IPS DF 6.9 (cell line): ENCODE data around the gene ICAM5.

Experiments used
- DNase-seq: peaks from one replicate; pipeline ENCODE4 v3.0.0-alpha.2; 2013; ENCODE audit warnings: low read depth, low spot score
- H3K27ac ChIP-seq: one replicate; pipeline ENCODE4 v1.5.1; 2013; ENCODE audit warnings: low read length, control low read depth
- H3K27me3 ChIP-seq: 2 replicates; pipeline ENCODE4 v1.6.1; 2013; ENCODE audit warnings: mild to moderate bottlenecking, low read length; ENCODE audit not compliant: control insufficient read depth, insufficient read depth
- H3K36me3 ChIP-seq: 2 replicates; pipeline ENCODE4 v1.6.1; 2013; ENCODE audit warnings: low read length; ENCODE audit not compliant: control insufficient read depth, insufficient read depth
- H3K4me1 ChIP-seq: 2 replicates; pipeline ENCODE4 v1.6.1; 2013; ENCODE audit warnings: low read length; ENCODE audit not compliant: control insufficient read depth, insufficient read depth
- H3K4me3 ChIP-seq: 2 replicates; pipeline ENCODE4 v1.5.1; 2013; ENCODE audit warnings: mild to moderate bottlenecking, low read length
- H3K9me3 ChIP-seq: 2 replicates; pipeline ENCODE4 v1.6.1; 2013; ENCODE audit warnings: low read length, inconsistent platforms; ENCODE audit not compliant: control insufficient read depth, insufficient read depth
- WGBS: extraction: QIAGEN DNeasy Blood & Tissue Kit; methylation state at CpG from one replicate; pipeline ENCODE4 v1.1.7; 2013; ENCODE audit warnings: mixed read lengths, missing lambda C conversion rate; ENCODE audit not compliant: insufficient read length, insufficient coverage; 5-methylcytosine and 5-hydroxymethylcytosine counted together

Gene ICAM5

DNA sequence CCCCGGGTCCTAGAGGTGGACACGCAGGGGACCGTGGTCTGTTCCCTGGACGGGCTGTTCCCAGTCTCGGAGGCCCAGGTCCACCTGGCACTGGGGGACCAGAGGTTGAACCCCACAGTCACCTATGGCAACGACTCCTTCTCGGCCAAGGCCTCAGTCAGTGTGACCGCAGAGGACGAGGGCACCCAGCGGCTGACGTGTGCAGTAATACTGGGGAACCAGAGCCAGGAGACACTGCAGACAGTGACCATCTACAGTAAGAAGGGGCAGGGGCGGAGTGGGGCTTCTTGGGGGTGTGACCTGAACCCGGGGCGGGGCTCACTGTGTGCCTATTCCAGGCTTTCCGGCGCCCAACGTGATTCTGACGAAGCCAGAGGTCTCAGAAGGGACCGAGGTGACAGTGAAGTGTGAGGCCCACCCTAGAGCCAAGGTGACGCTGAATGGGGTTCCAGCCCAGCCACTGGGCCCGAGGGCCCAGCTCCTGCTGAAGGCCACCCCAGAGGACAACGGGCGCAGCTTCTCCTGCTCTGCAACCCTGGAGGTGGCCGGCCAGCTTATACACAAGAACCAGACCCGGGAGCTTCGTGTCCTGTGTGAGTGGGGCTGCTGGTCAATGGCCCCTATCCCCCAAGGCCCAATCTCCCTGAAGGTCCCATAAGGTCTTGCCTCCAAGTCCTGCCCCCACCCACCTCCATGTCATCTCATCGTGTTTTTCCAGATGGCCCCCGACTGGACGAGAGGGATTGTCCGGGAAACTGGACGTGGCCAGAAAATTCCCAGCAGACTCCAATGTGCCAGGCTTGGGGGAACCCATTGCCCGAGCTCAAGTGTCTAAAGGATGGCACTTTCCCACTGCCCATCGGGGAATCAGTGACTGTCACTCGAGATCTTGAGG is 5.4 kb upstream of the ICAM5 start:
- WGBS: no CpG with 5 or more reads among the region's 34 CpGs
- peaks cover 9% of the 10 kb centered on the region for H3K27me3 ChIP-seq
- no peak overlapping the region for H3K4me3 ChIP-seq
- no peaks in the 10 kb centered on the region for H3K9me3 ChIP-seq
- H3K4me1 ChIP-seq: peaks cover 5% of the 10 kb centered on the region
- H3K36me3 ChIP-seq: no peaks in the 10 kb centered on the region; the same call in 1 of the 2 replicates
- no peak for DNase-seq
- H3K27ac ChIP-seq: no peak overlapping the region

DNA sequence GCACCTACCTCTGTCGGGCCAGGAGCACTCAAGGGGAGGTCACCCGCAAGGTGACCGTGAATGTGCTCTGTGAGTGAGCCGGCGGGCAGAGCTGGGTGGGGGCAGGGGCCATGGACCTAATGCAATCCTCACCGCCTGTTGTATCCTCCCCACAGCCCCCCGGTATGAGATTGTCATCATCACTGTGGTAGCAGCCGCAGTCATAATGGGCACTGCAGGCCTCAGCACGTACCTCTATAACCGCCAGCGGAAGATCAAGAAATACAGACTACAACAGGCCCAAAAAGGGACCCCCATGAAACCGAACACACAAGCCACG is 4.8 kb upstream of the ICAM5 start:
- no peaks in the 10 kb centered on the region; the same call in 1 of the 2 replicates for H3K36me3 ChIP-seq
- peaks cover 5% of the 10 kb centered on the region for H3K4me1 ChIP-seq

DNA sequence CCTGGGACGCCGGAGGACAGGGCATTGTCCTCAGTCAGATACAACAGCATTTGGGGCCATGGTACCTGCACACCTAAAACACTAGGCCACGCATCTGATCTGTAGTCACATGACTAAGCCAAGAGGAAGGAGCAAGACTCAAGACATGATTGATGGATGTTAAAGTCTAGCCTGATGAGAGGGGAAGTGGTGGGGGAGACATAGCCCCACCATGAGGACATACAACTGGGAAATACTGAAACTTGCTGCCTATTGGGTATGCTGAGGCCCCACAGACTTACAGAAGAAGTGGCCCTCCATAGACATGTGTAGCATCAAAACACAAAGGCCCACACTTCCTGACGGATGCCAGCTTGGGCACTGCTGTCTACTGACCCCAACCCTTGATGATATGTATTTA is 4.4 kb upstream of the ICAM5 start:
- peaks cover 14% of the 10 kb centered on the region for H3K27me3 ChIP-seq
- H3K36me3 ChIP-seq: no peaks in the 10 kb centered on the region; the same call in 1 of the 2 replicates
- no CpG with 5 or more reads among the region's 4 CpGs for WGBS
- no peak overlapping the region for H3K27ac ChIP-seq
- DNase-seq: no peak
- H3K4me3 ChIP-seq: no peak overlapping the region
- H3K4me1 ChIP-seq: peaks cover 5% of the 10 kb centered on the region
- H3K9me3 ChIP-seq: no peaks in the 10 kb centered on the region

More for the DNA sequence above, 4.8 kb upstream of the ICAM5 start:
- DNase-seq: no peak
- Histone ChIP-seq H3K27me3 (peaks cover 9% of the 10 kb centered on the region), H3K4me3 (no peak overlapping the region), H3K27ac (no peak overlapping the region), H3K9me3 (no peaks in the 10 kb centered on the region)
- WGBS: no CpG with 5 or more reads among the region's 13 CpGs

DNA sequence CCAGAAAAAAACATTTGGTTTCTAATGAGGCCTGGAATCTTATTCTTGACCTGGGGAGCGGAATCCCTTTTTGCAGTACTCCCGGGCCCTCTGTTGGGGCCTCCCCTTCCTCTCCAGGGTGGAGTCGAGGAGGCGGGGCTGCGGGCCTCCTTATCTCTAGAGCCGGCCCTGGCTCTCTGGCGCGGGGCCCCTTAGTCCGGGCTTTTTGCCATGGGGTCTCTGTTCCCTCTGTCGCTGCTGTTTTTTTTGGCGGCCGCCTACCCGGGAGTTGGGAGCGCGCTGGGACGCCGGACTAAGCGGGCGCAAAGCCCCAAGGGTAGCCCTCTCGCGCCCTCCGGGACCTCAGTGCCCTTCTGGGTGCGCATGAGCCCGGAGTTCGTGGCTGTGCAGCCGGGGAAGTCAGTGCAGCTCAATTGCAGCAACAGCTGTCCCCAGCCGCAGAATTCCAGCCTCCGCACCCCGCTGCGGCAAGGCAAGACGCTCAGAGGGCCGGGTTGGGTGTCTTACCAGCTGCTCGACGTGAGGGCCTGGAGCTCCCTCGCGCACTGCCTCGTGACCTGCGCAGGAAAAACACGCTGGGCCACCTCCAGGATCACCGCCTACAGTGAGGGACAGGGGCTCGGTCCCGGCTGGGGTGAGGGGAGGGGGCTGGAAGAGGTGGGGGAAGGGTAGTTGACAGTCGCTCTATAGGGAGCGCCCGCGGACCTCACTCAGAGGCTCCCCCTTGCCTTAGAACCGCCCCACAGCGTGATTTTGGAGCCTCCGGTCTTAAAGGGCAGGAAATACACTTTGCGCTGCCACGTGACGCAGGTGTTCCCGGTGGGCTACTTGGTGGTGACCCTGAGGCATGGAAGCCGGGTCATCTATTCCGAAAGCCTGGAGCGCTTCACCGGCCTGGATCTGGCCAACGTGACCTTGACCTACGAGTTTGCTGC is 2.7 kb upstream of the ICAM5 start, which contains the start of gene ICAM4:
TSS of gene ICAM4 (plus strand) at position 153 of the 935 bp plus-strand sequence. CDS start at position 211, 58 bp downstream.
- Histone ChIP-seq H3K4me3 (peak within 1 kb of the TSS; percentile 42; the same call in 1 of the 2 replicates), H3K36me3 (no peaks in the 10 kb centered on the region; the same call in 1 of the 2 replicates), H3K27ac (no peak within 1 kb of the TSS), H3K27me3 (peaks cover 30% of the 10 kb centered on the region), H3K9me3 (no peaks in the 10 kb centered on the region), H3K4me1 (peaks cover 6% of the 10 kb centered on the region)
- no CpG with 5 or more reads among the region's 59 CpGs for WGBS
- DNase-seq: no peak

DNA sequence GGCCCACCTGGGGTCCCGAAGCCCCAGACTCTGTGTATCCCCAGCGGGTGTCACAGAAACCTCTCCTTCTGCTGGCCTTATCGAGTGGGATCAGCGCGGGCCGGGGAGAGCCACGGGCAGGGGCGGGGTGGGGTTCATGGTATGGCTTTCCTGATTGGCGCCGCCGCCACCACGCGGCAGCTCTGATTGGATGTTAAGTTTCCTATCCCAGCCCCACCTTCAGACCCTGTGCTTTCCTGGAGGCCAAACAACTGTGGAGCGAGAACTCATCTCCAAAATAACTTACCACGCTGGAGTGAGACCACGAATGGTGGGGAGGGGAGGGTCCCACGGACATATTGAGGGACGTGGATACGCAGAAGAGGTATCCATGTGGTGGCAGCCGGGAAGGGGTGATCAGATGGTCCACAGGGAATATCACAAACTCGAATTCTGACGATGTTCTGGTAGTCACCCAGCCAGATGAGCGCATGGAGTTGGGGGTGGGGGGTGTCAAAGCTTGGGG is 1.0 kb upstream of the ICAM5 start:
- Histone ChIP-seq H3K4me1 (peaks cover 4% of the 10 kb centered on the region), H3K9me3 (no peaks in the 10 kb centered on the region), H3K27me3 (peaks cover 44% of the 10 kb centered on the region), H3K27ac (no peak overlapping the region), H3K4me3 (peak overlapping the region; percentile 27; the same call in 1 of the 2 replicates), H3K36me3 (no peaks in the 10 kb centered on the region; the same call in 1 of the 2 replicates)
- WGBS: no CpG with 5 or more reads among the region's 23 CpGs
- DNase-seq: no peak

DNA sequence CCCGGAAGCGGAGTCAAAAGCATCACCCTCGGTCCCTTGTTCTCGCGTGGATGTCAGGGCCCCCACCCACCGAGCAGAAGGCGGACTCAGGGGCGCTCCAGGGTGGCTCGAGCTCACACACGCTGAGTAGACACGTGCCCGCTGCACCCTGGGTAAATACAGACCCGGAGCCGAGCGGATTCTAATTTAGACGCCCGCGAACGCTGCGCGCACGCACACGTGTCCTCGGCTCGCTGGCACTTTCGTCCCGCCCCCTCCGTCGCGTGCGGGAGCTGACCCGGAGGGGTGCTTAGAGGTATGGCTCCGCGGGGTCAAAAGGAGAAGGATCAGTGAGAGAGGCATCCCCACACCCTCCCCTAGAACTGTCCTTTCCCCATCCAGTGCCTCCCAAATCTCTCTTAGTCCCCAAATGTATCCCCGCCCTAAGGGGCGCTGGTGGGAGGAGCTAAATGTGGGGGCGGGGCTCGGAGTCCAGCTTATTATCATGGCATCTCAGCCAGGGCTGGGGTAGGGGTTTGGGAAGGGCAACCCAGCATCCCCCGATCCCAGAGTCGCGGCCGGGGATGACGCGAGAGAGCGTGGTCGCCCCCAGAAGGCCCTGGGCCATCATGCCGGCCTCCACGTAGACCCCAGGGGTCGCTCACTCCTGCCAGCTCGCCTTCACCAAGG is 451 bp upstream of the ICAM5 start:
- no CpG with 5 or more reads among the region's 50 CpGs for WGBS
- H3K36me3 ChIP-seq: no peaks in the 10 kb centered on the region; the same call in 1 of the 2 replicates
- H3K4me1 ChIP-seq: peaks cover 4% of the 10 kb centered on the region
- H3K4me3 ChIP-seq: peak overlapping the region; percentile 27; the same call in 1 of the 2 replicates
- H3K9me3 ChIP-seq: no peaks in the 10 kb centered on the region
- no peak for DNase-seq
- peaks cover 50% of the 10 kb centered on the region for H3K27me3 ChIP-seq
- no peak overlapping the region for H3K27ac ChIP-seq

DNA sequence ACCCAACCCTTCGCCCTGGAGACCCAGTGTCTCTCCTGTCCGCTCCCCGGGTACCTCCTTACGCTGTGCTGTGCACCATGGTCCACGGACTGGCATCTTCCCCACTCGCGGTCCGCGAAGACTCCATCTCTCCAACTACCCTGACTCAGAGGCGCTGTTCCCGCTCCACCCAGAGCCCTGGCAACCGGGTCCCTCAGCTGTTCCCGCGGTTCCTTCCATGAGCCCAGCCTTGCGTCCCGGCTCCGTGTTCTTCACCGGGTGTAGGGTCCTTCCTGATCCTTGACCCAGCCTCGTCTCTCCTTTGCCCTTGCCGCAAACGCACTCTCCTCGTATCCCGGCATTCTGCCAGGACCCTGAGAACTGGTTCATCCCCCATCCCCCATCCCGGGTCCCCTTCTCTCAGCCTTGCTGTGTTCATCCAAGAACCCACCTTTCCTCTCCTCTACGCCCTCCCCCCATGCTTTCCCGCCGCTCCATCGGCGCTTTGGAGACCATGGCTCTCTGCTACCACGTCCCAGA is 664 bp downstream of the ICAM5 start:
- peak overlapping the region; percentile 27; the same call in 1 of the 2 replicates for H3K4me3 ChIP-seq
- peaks cover 7% of the 10 kb centered on the region for H3K4me1 ChIP-seq
- no CpG with 5 or more reads among the region's 30 CpGs for WGBS
- no peaks in the 10 kb centered on the region; the same call in 1 of the 2 replicates for H3K36me3 ChIP-seq
- no peaks in the 10 kb centered on the region for H3K9me3 ChIP-seq
- H3K27me3 ChIP-seq: peaks cover 59% of the 10 kb centered on the region
- H3K27ac ChIP-seq: no peak overlapping the region
- no peak for DNase-seq

DNA sequence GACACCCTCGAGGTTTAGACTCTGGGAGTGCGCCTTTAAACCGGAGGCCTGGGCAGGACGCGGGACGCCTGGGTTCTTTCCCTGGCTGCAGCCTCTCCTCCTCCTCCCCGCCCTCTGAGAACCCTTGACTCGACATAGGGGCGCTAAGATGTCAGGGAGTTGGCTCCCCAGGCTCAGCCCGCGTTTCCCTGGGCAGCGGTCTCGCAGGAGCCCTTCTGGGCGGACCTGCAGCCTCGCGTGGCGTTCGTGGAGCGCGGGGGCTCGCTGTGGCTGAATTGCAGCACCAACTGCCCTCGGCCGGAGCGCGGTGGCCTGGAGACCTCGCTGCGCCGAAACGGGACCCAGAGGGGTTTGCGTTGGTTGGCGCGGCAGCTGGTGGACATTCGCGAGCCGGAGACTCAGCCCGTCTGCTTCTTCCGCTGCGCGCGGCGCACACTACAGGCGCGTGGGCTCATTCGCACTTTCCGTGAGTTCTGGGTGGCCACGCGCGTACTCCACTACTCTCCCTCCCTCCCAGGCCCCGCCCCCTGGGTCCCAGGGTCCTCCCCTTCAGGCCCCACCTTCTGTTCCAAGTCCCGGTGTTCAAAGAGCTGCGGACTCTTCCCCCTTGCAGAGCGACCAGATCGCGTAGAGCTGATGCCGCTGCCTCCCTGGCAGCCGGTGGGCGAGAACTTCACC is 1.3 kb downstream of the ICAM5 start:
- Histone ChIP-seq H3K27me3 (peaks cover 65% of the 10 kb centered on the region), H3K27ac (no peak overlapping the region), H3K9me3 (no peaks in the 10 kb centered on the region), H3K36me3 (no peaks in the 10 kb centered on the region; the same call in 1 of the 2 replicates), H3K4me1 (peaks cover 7% of the 10 kb centered on the region), H3K4me3 (peak overlapping the region; percentile 27)
- no peak for DNase-seq
- no CpG with 5 or more reads among the region's 57 CpGs for WGBS

DNA sequence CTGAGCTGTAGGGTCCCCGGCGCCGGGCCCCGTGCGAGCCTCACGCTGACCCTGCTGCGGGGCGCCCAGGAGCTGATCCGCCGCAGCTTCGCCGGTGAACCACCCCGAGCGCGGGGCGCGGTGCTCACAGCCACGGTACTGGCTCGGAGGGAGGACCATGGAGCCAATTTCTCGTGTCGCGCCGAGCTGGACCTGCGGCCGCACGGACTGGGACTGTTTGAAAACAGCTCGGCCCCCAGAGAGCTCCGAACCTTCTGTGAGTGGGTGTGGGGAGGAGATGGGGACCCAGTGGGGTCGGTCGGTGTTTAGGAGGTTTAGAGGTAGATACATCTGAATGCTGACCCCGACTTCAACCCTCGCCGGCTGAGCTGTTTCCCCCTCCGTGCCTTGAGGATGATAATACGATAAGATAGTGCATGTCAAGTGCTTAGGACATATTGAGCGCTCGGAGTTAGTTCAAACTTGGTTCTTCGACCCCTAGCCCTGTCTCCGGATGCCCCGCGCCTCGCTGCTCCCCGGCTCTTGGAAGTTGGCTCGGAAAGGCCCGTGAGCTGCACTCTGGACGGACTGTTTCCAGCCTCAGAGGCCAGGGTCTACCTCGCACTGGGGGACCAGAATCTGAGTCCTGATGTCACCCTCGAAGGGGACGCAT is 1.9 kb downstream of the ICAM5 start:
- no peak for DNase-seq
- Histone ChIP-seq H3K36me3 (no peaks in the 10 kb centered on the region; the same call in 1 of the 2 replicates), H3K27ac (no peak overlapping the region), H3K4me1 (peaks cover 7% of the 10 kb centered on the region), H3K27me3 (peaks cover 65% of the 10 kb centered on the region), H3K9me3 (no peaks in the 10 kb centered on the region), H3K4me3 (peak overlapping the region; percentile 27)
- no CpG with 5 or more reads among the region's 49 CpGs for WGBS
